GM12874 (cell line): ENCODE measurements around the gene CCNY.

ENCODE experiments used
- TF ChIP-seq, protein P1 (sequence below): IDR thresholded peaks from 2 replicates; pipeline ENCODE4 v1.5.1; 2011; ENCODE audit warnings: low read depth, mild to moderate bottlenecking, control low read depth, low read length, moderate library complexity; ENCODE audit not compliant: insufficient read depth

The CCNY gene

DNA sequence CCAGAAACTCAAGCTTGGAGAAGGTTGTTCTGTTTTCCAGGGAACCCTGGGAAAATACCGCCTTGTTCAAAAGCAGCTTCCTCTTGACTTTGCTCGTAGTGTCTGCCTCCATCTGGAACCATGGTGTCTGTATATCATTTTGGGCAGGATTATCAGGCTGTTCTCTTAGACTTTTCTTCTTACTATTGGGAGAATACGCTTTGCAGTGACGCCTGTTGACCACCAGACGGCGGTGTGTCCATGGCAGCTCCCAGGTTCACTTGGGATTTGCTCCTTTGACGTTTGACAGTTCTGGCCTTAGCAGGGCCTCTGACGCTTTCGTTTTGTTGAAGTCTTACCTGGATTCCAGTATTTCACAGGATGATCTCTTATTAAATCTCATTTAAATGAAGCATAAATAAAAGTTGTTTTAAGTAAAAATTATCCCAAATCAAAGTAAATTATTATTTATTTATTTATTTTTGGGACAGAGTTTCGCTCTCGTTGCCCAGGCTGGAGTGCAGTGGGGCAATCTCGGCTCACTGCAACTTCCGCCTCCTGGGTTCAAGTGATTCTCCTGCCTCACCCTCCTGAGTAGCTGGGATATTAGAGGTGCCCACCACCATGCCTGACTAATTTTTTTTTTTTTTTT, 227.1 kb downstream of the CCNY start:
- TF ChIP-seq, protein P1, sequence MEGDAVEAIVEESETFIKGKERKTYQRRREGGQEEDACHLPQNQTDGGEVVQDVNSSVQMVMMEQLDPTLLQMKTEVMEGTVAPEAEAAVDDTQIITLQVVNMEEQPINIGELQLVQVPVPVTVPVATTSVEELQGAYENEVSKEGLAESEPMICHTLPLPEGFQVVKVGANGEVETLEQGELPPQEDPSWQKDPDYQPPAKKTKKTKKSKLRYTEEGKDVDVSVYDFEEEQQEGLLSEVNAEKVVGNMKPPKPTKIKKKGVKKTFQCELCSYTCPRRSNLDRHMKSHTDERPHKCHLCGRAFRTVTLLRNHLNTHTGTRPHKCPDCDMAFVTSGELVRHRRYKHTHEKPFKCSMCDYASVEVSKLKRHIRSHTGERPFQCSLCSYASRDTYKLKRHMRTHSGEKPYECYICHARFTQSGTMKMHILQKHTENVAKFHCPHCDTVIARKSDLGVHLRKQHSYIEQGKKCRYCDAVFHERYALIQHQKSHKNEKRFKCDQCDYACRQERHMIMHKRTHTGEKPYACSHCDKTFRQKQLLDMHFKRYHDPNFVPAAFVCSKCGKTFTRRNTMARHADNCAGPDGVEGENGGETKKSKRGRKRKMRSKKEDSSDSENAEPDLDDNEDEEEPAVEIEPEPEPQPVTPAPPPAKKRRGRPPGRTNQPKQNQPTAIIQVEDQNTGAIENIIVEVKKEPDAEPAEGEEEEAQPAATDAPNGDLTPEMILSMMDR: peak; percentile 99

DNA sequence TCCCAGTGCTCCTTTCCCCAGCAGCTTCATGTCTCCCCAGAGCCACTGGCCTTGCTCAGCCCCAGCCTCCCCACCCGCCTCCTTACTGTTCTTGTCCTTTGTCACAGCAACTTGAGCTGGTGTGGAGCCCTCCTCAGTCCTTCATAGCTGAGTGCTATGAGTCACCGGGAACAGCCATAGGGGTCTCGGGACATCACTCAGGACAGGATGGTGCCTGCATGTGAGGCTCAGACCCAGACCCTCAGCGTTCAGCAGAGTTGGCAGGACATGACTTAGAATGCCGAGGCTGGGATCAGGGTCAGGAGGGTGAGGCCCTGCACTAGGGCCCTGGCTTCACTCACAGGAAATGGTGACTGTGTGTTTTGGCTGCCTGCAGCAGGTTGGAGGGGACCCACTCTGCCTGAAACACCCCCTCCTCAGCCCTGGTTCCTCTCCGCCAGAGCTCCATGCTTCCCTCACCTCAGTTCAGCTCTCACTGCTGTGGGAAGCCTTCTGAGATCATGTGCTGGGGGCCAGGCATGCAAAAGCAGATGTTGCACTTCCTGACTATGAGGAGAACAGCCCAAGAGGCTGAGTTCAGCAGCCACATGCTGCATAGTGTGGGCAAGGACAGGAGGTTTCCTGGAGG, 228.1 kb downstream of the CCNY start:
- TF ChIP-seq, protein P1: no peak

DNA sequence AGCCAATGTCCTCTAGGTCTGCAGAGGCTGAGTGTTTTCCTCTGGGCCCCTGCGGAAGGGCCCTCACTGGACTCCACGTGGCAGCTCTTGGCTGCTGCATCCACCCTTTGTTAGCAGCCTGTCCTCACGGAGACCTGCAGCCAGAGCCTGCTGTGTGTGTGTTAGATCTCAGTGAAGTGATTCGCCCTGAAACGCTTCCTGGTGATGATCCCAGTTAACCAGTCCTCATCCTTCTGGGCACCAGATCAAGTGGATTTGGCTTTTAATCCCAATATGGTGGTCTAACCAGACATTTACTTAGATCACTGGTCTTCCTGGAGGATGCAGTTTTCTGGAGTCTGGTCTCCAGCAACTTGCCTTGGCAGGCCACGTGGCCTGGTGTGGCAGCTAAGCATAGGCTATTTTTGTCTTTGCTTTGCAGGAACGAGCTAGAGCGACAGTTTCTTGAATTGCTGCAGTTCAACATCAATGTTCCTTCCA, 229.3 kb downstream of the CCNY start:
- TF ChIP-seq, protein P1: no peak

DNA sequence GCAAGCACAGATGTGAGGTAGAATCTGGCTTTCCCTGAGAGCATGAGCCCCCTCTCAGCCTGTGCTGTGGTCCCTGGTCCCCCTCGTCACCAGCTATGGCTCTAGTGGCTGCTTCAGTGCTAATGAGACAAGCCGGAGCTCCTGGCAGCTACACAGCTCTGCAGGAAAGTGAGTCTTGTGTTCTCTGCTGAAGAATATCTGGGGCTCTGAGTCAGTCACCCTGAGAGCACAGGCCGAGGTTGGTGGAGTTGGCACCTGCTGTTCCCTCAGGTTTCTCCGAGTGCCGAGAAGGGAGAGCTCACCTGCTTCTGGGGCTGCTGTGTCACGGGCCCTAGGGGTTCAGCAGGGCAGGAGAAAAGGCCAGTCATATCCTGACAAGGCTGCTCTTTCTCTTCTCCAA, 231.6 kb downstream of the CCNY start:
- TF ChIP-seq, protein P1: no peak

DNA sequence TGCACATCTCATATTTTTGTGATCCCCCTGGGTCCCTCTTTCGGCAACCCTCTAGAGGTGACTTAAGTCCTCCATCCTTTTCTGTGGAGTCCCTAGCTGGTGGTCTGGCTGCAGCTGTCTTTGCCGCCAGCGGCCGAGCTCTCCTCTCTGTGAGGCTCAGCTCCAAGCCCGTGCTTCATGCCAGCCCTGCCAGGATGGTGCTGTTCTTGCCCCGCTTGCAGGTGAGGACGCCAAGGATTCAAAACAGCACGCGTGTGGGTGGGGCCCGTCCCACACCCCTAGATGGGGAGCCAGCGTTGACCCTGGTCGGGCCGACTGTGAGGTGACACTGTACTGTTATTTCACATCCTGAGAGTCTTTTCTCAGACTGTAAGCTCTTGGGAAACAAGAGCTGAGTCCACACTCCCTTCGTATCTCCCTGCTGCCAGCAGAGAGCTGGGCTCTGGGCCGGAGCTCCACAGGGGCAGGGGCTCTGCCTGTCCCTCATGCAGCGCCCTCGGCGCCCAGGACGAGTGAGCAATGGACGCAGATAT, 232.2 kb downstream of the CCNY start:
- TF ChIP-seq, protein P1: no peak

DNA sequence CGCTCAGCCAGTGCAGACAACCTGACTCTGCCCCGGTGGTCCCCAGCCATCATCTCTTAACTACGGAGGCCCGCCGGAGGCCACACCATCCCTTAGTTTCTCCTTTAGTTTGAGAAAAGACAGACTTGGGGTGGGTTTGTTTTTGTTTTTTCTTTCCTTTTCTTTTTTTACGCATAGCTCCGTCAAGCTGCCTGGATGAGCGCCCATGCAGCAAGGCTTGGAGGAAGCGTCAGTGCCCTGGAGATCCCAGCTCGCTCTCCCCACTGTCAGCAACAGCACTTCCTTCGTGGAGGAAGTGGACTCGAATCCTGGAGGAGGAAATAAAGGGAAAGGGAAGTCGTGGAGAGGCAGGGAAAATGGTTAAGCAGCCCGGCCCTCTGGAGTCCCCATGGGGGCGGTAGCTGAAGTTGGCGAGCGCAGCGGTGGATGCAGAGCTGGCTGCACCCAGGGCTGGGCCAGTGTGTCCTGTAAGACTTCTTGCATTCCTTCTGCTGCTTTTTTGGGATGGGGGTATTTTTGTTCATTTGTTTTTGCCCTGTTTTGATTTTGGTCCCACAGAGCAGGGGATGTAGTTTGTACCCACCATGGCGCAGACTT, 232.9 kb downstream of the CCNY start:
- TF ChIP-seq, protein P1: no peak

DNA sequence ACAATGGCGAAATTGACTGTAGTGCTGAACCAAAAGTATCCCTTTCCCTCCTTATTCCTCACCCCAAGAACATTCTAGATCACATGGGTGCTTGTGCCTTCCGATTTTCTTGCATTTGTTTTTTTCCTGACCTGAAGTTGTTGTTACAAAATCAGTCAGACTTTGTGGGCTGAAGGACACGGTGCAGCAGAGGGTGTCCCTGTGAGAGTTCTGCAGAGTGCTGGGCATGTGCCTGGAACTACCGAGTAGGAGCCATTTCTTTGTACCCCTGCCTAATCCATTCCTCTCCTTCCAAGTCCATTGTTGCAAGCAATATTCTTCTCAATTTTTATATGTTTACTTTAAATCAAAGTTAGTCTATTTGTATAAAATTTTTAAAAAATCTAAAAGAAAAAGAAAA, 233.5 kb downstream of the CCNY start:
- TF ChIP-seq, protein P1: no peak
